Panc1 (cell line): ENCODE data around the gene ERCC1. TPM values are rescaled to one million over a fixed set of nuclear protein-coding genes. Genes with fewer than 3 reads are reported as not detected.

Experiments used
- ATAC-seq: fragments of 200-7000 bp; cut with Tn5 transposase; 2 replicates; pipeline ENCODE4 v1.9.1; 2020; ENCODE audit warnings: mild to moderate bottlenecking, moderate library complexity
- BruUV-seq: library from RNA; stranded (reverse); fragments of 400-500 nt; replicated peaks from 2 replicates; lab custom pipeline; 2021; lab: Mats Ljungman, UMichigan
- CTCF ChIA-PET: fragments of 300-600 bp; sonication (Branson Sonifier 250); formaldehyde crosslinking; loops from one replicate; lab custom pipeline; 2022; ENCODE audit warnings: antibody characterized with exemption; lab: Charles Lee
- POLR2A ChIA-PET: fragments of 300-600 bp; sonication (Branson Sonifier 250); formaldehyde crosslinking; loops from one replicate; lab custom pipeline; 2022; ENCODE audit warnings: antibody characterized with exemption; lab: Charles Lee
- DNase-seq: peaks from one replicate; pipeline ENCODE4 v3.0.0-alpha.2; 2010; ENCODE audit warnings: low read depth, low spot score
- H3K27ac ChIP-seq: 2 replicates; pipeline ENCODE4 v1.5.1; 2011; ENCODE audit warnings: mild to moderate bottlenecking, low read length, inconsistent platforms
- H3K27me3 ChIP-seq: fragments of 200-500 bp; sonication (Bioruptor generic); 2 replicates; pipeline ENCODE4 v1.6.0; 2014; ENCODE audit warnings: low read length, inconsistent platforms; ENCODE audit not compliant: control insufficient read depth, insufficient read depth
- H3K36me3 ChIP-seq: fragments of 200-500 bp; sonication (Bioruptor generic); 2 replicates; pipeline ENCODE4 v1.5.1; 2014; ENCODE audit warnings: inconsistent platforms, mild to moderate bottlenecking, low read length, moderate library complexity; ENCODE audit not compliant: control insufficient read depth, insufficient read depth
- H3K4me1 ChIP-seq: 2 replicates; pipeline ENCODE4 v1.5.1; 2011; ENCODE audit warnings: inconsistent platforms, mild to moderate bottlenecking, low read length, moderate library complexity; ENCODE audit not compliant: control insufficient read depth, insufficient read depth
- H3K4me3 ChIP-seq, 2 experiments: 2 replicates each; pipeline ENCODE4 v1.5.1; 2011 to 2012; ENCODE audit warnings: low read depth in 2 of 2, low read length in 2 of 2, mild to moderate bottlenecking in 2 of 2, inconsistent platforms in 1 of 2, moderate library complexity in 1 of 2
- H3K9me3 ChIP-seq: fragments of 200-500 bp; sonication (Bioruptor generic); 2 replicates; pipeline ENCODE4 v1.5.1; 2014; ENCODE audit warnings: low read depth, mild to moderate bottlenecking, inconsistent platforms, low read length, moderate library complexity; ENCODE audit not compliant: control insufficient read depth, insufficient read depth
- CTCF ChIP-seq: fragments of 450-650 bp; IDR thresholded peaks from 2 replicates; pipeline ENCODE4 v1.5.1; 2017; ENCODE audit warnings: mild to moderate bottlenecking
- POLR2AphosphoS5 ChIP-seq: IDR thresholded peaks from 2 replicates; pipeline ENCODE4 v1.6.1; 2012; ENCODE audit warnings: mild to moderate bottlenecking, low read depth, low read length, moderate library complexity
- REST ChIP-seq, 2 experiments: IDR thresholded peaks; 2 replicates each; pipeline ENCODE4 v1.6.1; 2011 to 2012; ENCODE audit warnings: low read depth in 2 of 2, control low read depth in 1 of 2, low read length in 1 of 2, mild to moderate bottlenecking in 1 of 2, moderate library complexity in 1 of 2; ENCODE audit not compliant: insufficient read depth in 1 of 2
- SIN3A ChIP-seq: IDR thresholded peaks from 2 replicates; pipeline ENCODE4 v1.6.1; 2012; ENCODE audit warnings: low read depth, mild to moderate bottlenecking, low read length, moderate library complexity, borderline replicate concordance; ENCODE audit not compliant: insufficient read depth
- TCF7L2 ChIP-seq: IDR thresholded peaks from 2 replicates; pipeline ENCODE4 v1.6.1; 2011; ENCODE audit warnings: mild to moderate bottlenecking, low read depth, low read length, inconsistent platforms
- in situ Hi-C: cut with HindIII; loops from 2 replicates; pipeline ENCODE4 v1.10.0; 2016; ENCODE audit warnings: low sequenced_read_pairs, low pct_unique_long_range_greater_than_20kb
- intact Hi-C: fragments of 100-400 bp; cut with micrococcal nuclease; formaldehyde crosslinking; loops from one replicate; pipeline ENCODE4 v1.10.0; 2022; ENCODE audit not compliant: unreplicated experiment
- total RNA-seq: library from RNA; stranded (reverse); gene quantifications from one replicate; pipeline ENCODE4 v1.2.1, GENCODE V29; 2021; ENCODE audit not compliant: unreplicated experiment

The ERCC1 gene
- total RNA-seq, 1 experiment from 2014 or later = 80.3 TPM

GRCh38 chr19:45417151-45417550 is 6.6 kb downstream of the ERCC1 start:
- CTCF ChIA-PET = no interaction called here

GRCh38 chr19:45414468-45414867 is 9.2 kb downstream of the ERCC1 start:
- Histone ChIP-seq H3K36me3 (no peaks in the 10 kb centered on the region; the same call in 1 of the 2 replicates), H3K4me3 (no peak overlapping the region), H3K27ac (no peak overlapping the region), H3K9me3 (no peaks in the 10 kb centered on the region), H3K4me1 (no peaks in the 10 kb centered on the region), H3K27me3 (no peaks in the 10 kb centered on the region)
- DNase-seq (no peak), ATAC-seq (no peak)
- CTCF ChIA-PET = no interaction called here
- POLR2A ChIA-PET = no interaction called here
- intact Hi-C loops = no loop called here
- no peak for TF ChIP-seq CTCF
- no peak for TF ChIP-seq TCF7L2
- TF ChIP-seq SIN3A = no peak
- TF ChIP-seq POLR2AphosphoS5 = no peak
- no peak for TF ChIP-seq REST (IDR thresholded peaks at IDR 0.05; ENCODE audit: insufficient read depth in 1 of 2, low read depth in 2 of 2, low read length in 1 of 2)
- BruUV-seq = no TSS peak
- in situ Hi-C loops = no loop called here

More at GRCh38 chr19:45417151-45417550, 6.6 kb downstream of the ERCC1 start:
- Histone ChIP-seq H3K4me1 (peaks cover 3% of the 10 kb centered on the region; the same call in 1 of the 2 replicates), H3K9me3 (no peaks in the 10 kb centered on the region), H3K27me3 (no peaks in the 10 kb centered on the region), H3K27ac (no peak overlapping the region), H3K36me3 (no peaks in the 10 kb centered on the region; the same call in 1 of the 2 replicates), H3K4me3 (no peak overlapping the region)
- BruUV-seq = no TSS peak
- in situ Hi-C loops = no loop called here
- ATAC-seq = no peak
- no peak for DNase-seq
- POLR2A ChIA-PET = no interaction called here
- TF ChIP-seq TCF7L2 = no peak
- TF ChIP-seq REST (IDR thresholded peaks at IDR 0.05; ENCODE audit: insufficient read depth in 1 of 2, low read depth in 2 of 2, low read length in 1 of 2) = no peak
- no peak for TF ChIP-seq CTCF
- TF ChIP-seq POLR2AphosphoS5 = no peak
- no peak for TF ChIP-seq SIN3A
- intact Hi-C loops = no loop called here
